H1 (cell line): ENCODE results near the gene CFAP54.

Source experiments
- CBX8 ChIP-seq: fragments of 300-800, 300-1000 bp; sonication (generic); IDR thresholded peaks from 2 replicates; pipeline ENCODE4 v1.7.1; 2016; ENCODE audit warnings: low read depth, low read length, borderline replicate concordance
- CREB1 ChIP-seq: IDR thresholded peaks from 2 replicates; pipeline ENCODE4 v1.6.1; 2012; ENCODE audit warnings: inconsistent platforms
- CTCF ChIP-seq, 3 experiments: IDR thresholded peaks; 1 replicate in 2 of 3; 2 replicates in 1 of 3; pipeline versions ENCODE4 v1.5.1 to v1.6.1; 2011; ENCODE audit warnings: low read length in 3 of 3, mild to moderate bottlenecking in 3 of 3, inconsistent platforms in 2 of 3, low read depth in 1 of 3, moderate library complexity in 1 of 3; ENCODE audit not compliant: insufficient read depth in 1 of 3; ENCODE audit errors: control extremely low read depth in 1 of 3
- EGR1 ChIP-seq: IDR thresholded peaks from 2 replicates; pipeline ENCODE4 v1.6.1; 2011; ENCODE audit warnings: low read depth, low read length, borderline replicate concordance
- EP300 ChIP-seq, 2 experiments: IDR thresholded peaks; 1 replicate in 1 of 2; 2 replicates in 1 of 2; pipeline ENCODE4 v1.6.1; 2011 to 2012; ENCODE audit warnings: low read depth in 2 of 2, low read length in 2 of 2, mild to moderate bottlenecking in 2 of 2, borderline replicate concordance in 1 of 2, inconsistent platforms in 1 of 2, moderate library complexity in 1 of 2
- EZH2 ChIP-seq: fragments of 200-600 bp; sonication (generic); IDR thresholded peaks from 2 replicates; pipeline ENCODE4 v1.7.1; 2012; ENCODE audit warnings: low read depth, mild to moderate bottlenecking, moderate library complexity, low read length, inconsistent platforms; ENCODE audit not compliant: severe bottlenecking
- NRF1 ChIP-seq: IDR thresholded peaks from 2 replicates; pipeline ENCODE4 v1.6.1; 2011; ENCODE audit warnings: mild to moderate bottlenecking, low read depth, low read length, improper control_type of control experiment
- POLR2A ChIP-seq, 2 experiments: IDR thresholded peaks; 1 replicate in 1 of 2; 2 replicates in 1 of 2; pipeline ENCODE4 v1.6.1; 2011; ENCODE audit warnings: low read depth in 2 of 2, low read length in 2 of 2, mild to moderate bottlenecking in 2 of 2; ENCODE audit errors: control extremely low read depth in 1 of 2
- POLR2AphosphoS5 ChIP-seq: IDR thresholded peaks from 2 replicates; pipeline ENCODE4 v1.6.1; 2011; ENCODE audit warnings: low read depth, low read length
- SIX5 ChIP-seq: IDR thresholded peaks from 2 replicates; pipeline ENCODE4 v1.6.1; 2011; ENCODE audit warnings: mild to moderate bottlenecking, low read depth, low read length
- SUZ12 ChIP-seq: fragments of 200-600 bp; sonication (generic); IDR thresholded peaks from 2 replicates; pipeline ENCODE4 v1.6.1; 2012; ENCODE audit warnings: mild to moderate bottlenecking, inconsistent platforms, low read length, moderate library complexity, mixed read lengths

- TF ChIP-seq POLR2A (IDR thresholded peaks at IDR 0.05; ENCODE audit: control extremely low read depth in 1 of 2, low read depth in 2 of 2, low read length in 2 of 2): no peak
- TF ChIP-seq SIX5: no peak
- TF ChIP-seq CTCF (IDR thresholded peaks at IDR 0.05; ENCODE audit: control extremely low read depth in 1 of 3, insufficient read depth in 1 of 3, low read depth in 1 of 3, low read length in 3 of 3): no peak
- TF ChIP-seq CREB1: no peak
- TF ChIP-seq SUZ12: no peak
- no peak for TF ChIP-seq CBX8
- TF ChIP-seq EP300 (IDR thresholded peaks at IDR 0.05; ENCODE audit: borderline replicate concordance in 1 of 2, low read depth in 2 of 2, low read length in 2 of 2): no peak
- TF ChIP-seq POLR2AphosphoS5: no peak
- no peak for TF ChIP-seq NRF1
- TF ChIP-seq EGR1: no peak
- no peak for TF ChIP-seq EZH2
Observed at GRCh38 chr12:96549341-96549740, 60.0 kb downstream of the CFAP54 start.
